ENCODE results near the gene DIAPH2.

GRCh38 chrX:97268182-97268680 lies 583.6 kb downstream of the DIAPH2 start:
- TF ChIP-seq GATA3 (IDR thresholded peaks at IDR 0.05; ENCODE audit: low read depth, low read length) (no peak), GATA2 (IDR thresholded peaks at IDR 0.05; ENCODE audit: low read depth, low read length) (no peak)

Measured in SH-SY5Y (cell line).